OCI-LY1 (cell line): Measurements from ENCODE around the gene TDRD12.

Experiments
- H2AFZ ChIP-seq: fragments of 200-600 bp; sonication (generic), shearing (Covaris generic); 2 replicates; pipeline ENCODE4 v1.6.0; 2014; ENCODE audit warnings: antibody characterized with exemption, mild to moderate bottlenecking, low read length
- H3F3A ChIP-seq: fragments of 200-600 bp; sonication (generic), shearing (Covaris generic); 2 replicates; pipeline ENCODE4 v1.6.0; 2014; ENCODE audit warnings: mild to moderate bottlenecking, antibody characterized with exemption, low read length, moderate library complexity; ENCODE audit not compliant: insufficient read depth
- H3K27ac ChIP-seq: fragments of 200-600 bp; sonication (generic); 2 replicates; pipeline ENCODE4 v1.5.1; 2014; ENCODE audit warnings: low read length, mixed run types, mild to moderate bottlenecking, low read depth; ENCODE audit not compliant: poor library complexity, severe bottlenecking
- H3K27me3 ChIP-seq: fragments of 200-600 bp; sonication (generic); 2 replicates; pipeline ENCODE4 v1.6.0; 2014; ENCODE audit warnings: antibody characterized with exemption, mild to moderate bottlenecking, low read length, moderate library complexity; ENCODE audit not compliant: insufficient read depth
- H3K36me3 ChIP-seq: fragments of 200-600 bp; sonication (generic); 2 replicates; pipeline ENCODE4 v1.6.1; 2014; ENCODE audit warnings: mild to moderate bottlenecking, antibody characterized with exemption, low read length, moderate library complexity, mixed read lengths; ENCODE audit not compliant: insufficient read depth
- H3K4me1 ChIP-seq: fragments of 200-600 bp; sonication (generic); 2 replicates; pipeline ENCODE4 v1.5.1; 2014; ENCODE audit warnings: mild to moderate bottlenecking, low read length, moderate library complexity; ENCODE audit not compliant: insufficient read depth, severe bottlenecking
- H3K4me2 ChIP-seq: fragments of 200-600 bp; sonication (generic), shearing (Covaris generic); 2 replicates; pipeline ENCODE4 v1.6.1; 2014; ENCODE audit warnings: low read length
- H3K4me3 ChIP-seq: fragments of 200-600 bp; sonication (generic); 2 replicates; pipeline ENCODE4 v1.5.1; 2014; ENCODE audit warnings: low read length, low read depth, mild to moderate bottlenecking, mixed read lengths; ENCODE audit not compliant: poor library complexity, severe bottlenecking
- H3K79me2 ChIP-seq: fragments of 200-600 bp; shearing (Covaris generic); 2 replicates; pipeline ENCODE4 v1.6.1; 2016; ENCODE audit warnings: mixed run types, low read length, mixed read lengths; ENCODE audit not compliant: insufficient read depth
- H3K9ac ChIP-seq: fragments of 200-600 bp; sonication (generic), shearing (Covaris generic); 2 replicates; pipeline ENCODE4 v1.6.1; 2014; ENCODE audit warnings: mild to moderate bottlenecking, low read length, mixed read lengths
- H3K9me2 ChIP-seq: fragments of 200-600 bp; sonication (generic), shearing (Covaris generic); 2 replicates; pipeline ENCODE4 v1.6.1; 2014; ENCODE audit warnings: low read depth, mild to moderate bottlenecking, low read length, mixed read lengths
- H3K9me3 ChIP-seq: fragments of 200-600 bp; shearing (Covaris generic); 2 replicates; pipeline ENCODE4 v1.6.1; 2014; ENCODE audit warnings: low read length, mixed read lengths
- H4K20me1 ChIP-seq: fragments of 200-600 bp; sonication (generic), shearing (Covaris generic); 2 replicates; pipeline ENCODE4 v1.6.0; 2016; ENCODE audit warnings: mild to moderate bottlenecking, low read length; ENCODE audit not compliant: insufficient read depth
- EZH2 ChIP-seq: fragments of 200-600 bp; sonication (generic), shearing (Covaris generic); IDR thresholded peaks from 2 replicates; pipeline ENCODE4 v1.8.0; 2017; ENCODE audit warnings: borderline replicate concordance, mixed run types, mild to moderate bottlenecking, antibody characterized with exemption, low read length, moderate library complexity, mixed read lengths
- TF ChIP-seq, protein P1 (sequence below): fragments of 200-600 bp; sonication (generic), shearing (Covaris generic); IDR thresholded peaks from 2 replicates; pipeline ENCODE4 v1.5.1; 2017; ENCODE audit warnings: mild to moderate bottlenecking, antibody characterized with exemption, low read length, moderate library complexity, mixed read lengths

TDRD12 gene

DNA sequence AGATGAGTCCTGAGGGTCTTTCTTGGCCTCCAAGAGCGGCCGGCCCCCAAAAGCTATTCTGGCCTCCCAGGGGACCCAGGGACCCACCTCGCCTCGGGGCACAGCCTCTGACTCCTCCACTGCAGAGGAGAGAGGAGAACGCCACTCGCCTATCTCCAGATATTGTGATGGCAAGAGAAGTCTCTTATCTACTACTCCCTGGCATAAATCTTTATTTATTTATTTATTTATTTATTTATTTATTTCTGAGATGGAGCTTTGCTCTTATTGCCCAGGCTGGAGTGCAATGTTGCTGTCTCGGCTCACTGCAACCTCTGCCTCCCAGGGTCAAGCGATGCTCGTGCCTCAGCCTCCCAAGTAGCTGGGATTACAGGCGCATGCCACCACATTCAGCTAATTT is 139.0 kb downstream of the TDRD12 start:
- no peaks in the 10 kb centered on the region for H3F3A ChIP-seq

DNA sequence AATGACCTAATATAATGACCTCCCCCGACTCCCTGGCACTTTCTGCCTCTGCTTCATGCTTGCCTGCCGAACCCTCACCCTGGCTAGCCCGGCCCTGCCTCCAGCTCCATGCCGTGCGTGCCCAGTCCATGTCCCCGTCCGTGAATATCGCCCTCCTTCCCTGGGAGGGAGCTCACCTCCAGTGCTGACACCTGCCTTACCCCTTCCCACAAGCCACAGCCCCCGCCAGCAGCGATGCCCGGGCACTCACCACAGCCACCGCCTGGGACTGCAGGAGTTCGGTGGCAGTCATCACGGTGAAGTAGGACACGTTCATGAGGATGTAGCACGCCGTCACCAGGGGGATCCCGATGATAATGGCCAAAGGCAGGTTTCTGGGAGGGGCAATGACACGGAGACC is 140.0 kb downstream of the TDRD12 start:
- TF ChIP-seq EZH2 = no peak
- TF ChIP-seq, protein P1, sequence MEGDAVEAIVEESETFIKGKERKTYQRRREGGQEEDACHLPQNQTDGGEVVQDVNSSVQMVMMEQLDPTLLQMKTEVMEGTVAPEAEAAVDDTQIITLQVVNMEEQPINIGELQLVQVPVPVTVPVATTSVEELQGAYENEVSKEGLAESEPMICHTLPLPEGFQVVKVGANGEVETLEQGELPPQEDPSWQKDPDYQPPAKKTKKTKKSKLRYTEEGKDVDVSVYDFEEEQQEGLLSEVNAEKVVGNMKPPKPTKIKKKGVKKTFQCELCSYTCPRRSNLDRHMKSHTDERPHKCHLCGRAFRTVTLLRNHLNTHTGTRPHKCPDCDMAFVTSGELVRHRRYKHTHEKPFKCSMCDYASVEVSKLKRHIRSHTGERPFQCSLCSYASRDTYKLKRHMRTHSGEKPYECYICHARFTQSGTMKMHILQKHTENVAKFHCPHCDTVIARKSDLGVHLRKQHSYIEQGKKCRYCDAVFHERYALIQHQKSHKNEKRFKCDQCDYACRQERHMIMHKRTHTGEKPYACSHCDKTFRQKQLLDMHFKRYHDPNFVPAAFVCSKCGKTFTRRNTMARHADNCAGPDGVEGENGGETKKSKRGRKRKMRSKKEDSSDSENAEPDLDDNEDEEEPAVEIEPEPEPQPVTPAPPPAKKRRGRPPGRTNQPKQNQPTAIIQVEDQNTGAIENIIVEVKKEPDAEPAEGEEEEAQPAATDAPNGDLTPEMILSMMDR = no peak
- no peaks in the 10 kb centered on the region for H3F3A ChIP-seq
- H4K20me1 ChIP-seq = no peaks in the 10 kb centered on the region
- H3K9me3 ChIP-seq = no peaks in the 10 kb centered on the region
- H3K27ac ChIP-seq = no peak overlapping the region
- H3K4me2 ChIP-seq = no peak overlapping the region
- H3K4me1 ChIP-seq = no peaks in the 10 kb centered on the region
- no peaks in the 10 kb centered on the region for H3K79me2 ChIP-seq
- H3K27me3 ChIP-seq = no peaks in the 10 kb centered on the region
- no peaks in the 10 kb centered on the region for H3K9me2 ChIP-seq
- H3K36me3 ChIP-seq = no peaks in the 10 kb centered on the region
- no peak overlapping the region for H2AFZ ChIP-seq
- no peak overlapping the region for H3K9ac ChIP-seq
- no peak overlapping the region for H3K4me3 ChIP-seq

More for the DNA sequence above, 139.0 kb downstream of the TDRD12 start:
- Histone ChIP-seq H3K9me3 (no peaks in the 10 kb centered on the region), H2AFZ (no peak overlapping the region), H3K9ac (no peak overlapping the region), H3K27ac (no peak overlapping the region), H3K27me3 (no peaks in the 10 kb centered on the region), H3K36me3 (no peaks in the 10 kb centered on the region), H3K9me2 (no peaks in the 10 kb centered on the region), H3K79me2 (no peaks in the 10 kb centered on the region), H3K4me3 (no peak overlapping the region), H4K20me1 (no peaks in the 10 kb centered on the region), H3K4me1 (no peaks in the 10 kb centered on the region), H3K4me2 (no peak overlapping the region)
- TF ChIP-seq EZH2 = no peak
- TF ChIP-seq, protein P1 = no peak

DNA sequence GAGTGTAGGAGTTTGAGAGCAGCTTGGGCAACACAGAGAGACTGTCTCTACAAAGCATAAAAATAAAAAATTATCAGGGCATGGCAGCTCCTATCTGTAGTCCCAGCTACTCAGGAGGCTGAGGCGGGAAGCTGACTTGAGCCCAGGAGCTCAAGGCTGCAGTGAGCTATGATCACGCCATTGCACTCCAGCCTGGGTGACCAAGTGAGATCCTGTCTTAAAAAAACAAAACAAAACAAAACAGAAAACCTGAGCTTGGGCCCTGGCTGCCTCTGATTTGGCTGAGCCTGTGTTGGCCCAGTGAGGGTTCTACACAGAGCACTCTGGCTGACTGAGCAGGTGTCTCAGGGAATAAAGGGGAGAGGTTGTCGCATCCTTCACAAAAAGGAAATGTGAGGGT is 142.0 kb downstream of the TDRD12 start:
- Histone ChIP-seq H3K4me1 (no peaks in the 10 kb centered on the region), H2AFZ (no peak overlapping the region), H3K4me3 (no peak overlapping the region), H4K20me1 (no peaks in the 10 kb centered on the region), H3K27ac (no peak overlapping the region), H3K4me2 (no peak overlapping the region), H3F3A (no peaks in the 10 kb centered on the region), H3K9me3 (no peaks in the 10 kb centered on the region), H3K9ac (no peak overlapping the region), H3K9me2 (no peaks in the 10 kb centered on the region), H3K27me3 (no peaks in the 10 kb centered on the region), H3K36me3 (no peaks in the 10 kb centered on the region), H3K79me2 (no peaks in the 10 kb centered on the region)
- no peak for TF ChIP-seq EZH2
- TF ChIP-seq, protein P1 = no peak
